CD4-positive, alpha-beta T cell treated with Interleukin-6 for 4 hours (primary cell): ENCODE data around the gene FGF2.
"Not testable (repeated sequence)": the region's sequence is repeated elsewhere in the genome, so short reads cannot be mapped to it uniquely, and the experiment has no call there.

ENCODE experiments used
- DNase-seq: peaks from one replicate; pipeline ENCODE4 v3.0.0-alpha.2; 2020; ENCODE audit warnings: mixed read lengths

FGF2 gene

GRCh38 chr4:122849789-122850188, 23.2 kb downstream of the FGF2 start:
- not testable (repeated sequence) for DNase-seq

- no peak for DNase-seq
Observed at GRCh38 chr4:122851568-122851967, 24.9 kb downstream of the FGF2 start.

GRCh38 chr4:122854447-122855352, 28.1 kb downstream of the FGF2 start:
- DNase-seq = no peak

GRCh38 chr4:122855353-122855890, 28.8 kb downstream of the FGF2 start:
- no peak for DNase-seq

GRCh38 chr4:122857160-122857559, 30.5 kb downstream of the FGF2 start:
- no peak for DNase-seq

GRCh38 chr4:122858705-122859104, 32.1 kb downstream of the FGF2 start:
- DNase-seq = no peak

- no peak for DNase-seq
Observed at GRCh38 chr4:122861172-122861943, 34.7 kb downstream of the FGF2 start.

GRCh38 chr4:122863639-122864038, 37.0 kb downstream of the FGF2 start:
- no peak for DNase-seq

GRCh38 chr4:122865425-122865824, 38.8 kb downstream of the FGF2 start:
- no peak for DNase-seq

- DNase-seq = not testable (repeated sequence)
Observed at GRCh38 chr4:122868235-122868634, 41.6 kb downstream of the FGF2 start.

GRCh38 chr4:122873146-122873545, 46.5 kb downstream of the FGF2 start:
- no peak for DNase-seq

GRCh38 chr4:122873821-122874593, 47.4 kb downstream of the FGF2 start:
- no peak for DNase-seq

GRCh38 chr4:122875949-122876348, 49.3 kb downstream of the FGF2 start:
- no peak for DNase-seq

- DNase-seq = no peak
Observed at GRCh38 chr4:122876456-122876855, 49.8 kb downstream of the FGF2 start.

- no peak for DNase-seq
Observed at GRCh38 chr4:122879001-122879400, 52.4 kb downstream of the FGF2 start.

GRCh38 chr4:122882857-122883735, 56.5 kb downstream of the FGF2 start:
- DNase-seq = no peak

- no peak for DNase-seq
Observed at GRCh38 chr4:122884499-122884898, 57.9 kb downstream of the FGF2 start.

- DNase-seq = no peak
Observed at GRCh38 chr4:122889726-122890125, 63.1 kb downstream of the FGF2 start.

- no peak for DNase-seq
Observed at GRCh38 chr4:122890147-122890795, 63.6 kb downstream of the FGF2 start.

GRCh38 chr4:122894827-122895226, 68.2 kb downstream of the FGF2 start:
- no peak for DNase-seq

- DNase-seq = no peak
Observed at GRCh38 chr4:122895336-122895995, 68.8 kb downstream of the FGF2 start.
